WTC11 (cell line): ENCODE data around the gene ZNF394. TPM values are rescaled to one million over a fixed set of nuclear protein-coding genes. Genes with fewer than 3 reads are reported as not detected.

Experiments used
- ATAC-seq: fragments of 200-7000 bp; cut with Tn5 transposase; 2 replicates; pipeline ENCODE4 v1.10.0; 2021; ENCODE audit warnings: mild to moderate bottlenecking, moderate library complexity
- CTCF ChIA-PET: fragments of 300-600 bp; sonication (Branson Sonifier 250); formaldehyde crosslinking; loops from one replicate; lab custom pipeline; 2021; ENCODE audit warnings: antibody characterized with exemption; lab: Charles Lee
- POLR2A ChIA-PET: fragments of 350-600 bp; sonication (Branson Sonifier 250); formaldehyde crosslinking; loops from one replicate; lab custom pipeline; 2021; ENCODE audit warnings: antibody characterized with exemption; lab: Charles Lee
- DNase-seq: peaks from one replicate; pipeline ENCODE4 v3.0.0; 2021; ENCODE audit warnings: low spot score
- H3K27ac Mint-ChIP-seq: 2 replicates; pipeline ENCODE4 v1.8.0; 2021; ENCODE audit warnings: mixed read lengths
- H3K27me3 Mint-ChIP-seq: 2 replicates; pipeline ENCODE4 v1.8.0; 2021; ENCODE audit warnings: low read depth, mild to moderate bottlenecking, moderate library complexity, mixed read lengths
- H3K36me3 Mint-ChIP-seq: 2 replicates; pipeline ENCODE4 v1.8.0; 2021; ENCODE audit warnings: mixed read lengths
- H3K4me1 Mint-ChIP-seq: 2 replicates; pipeline ENCODE4 v1.8.0; 2022; ENCODE audit warnings: mixed read lengths
- H3K4me3 Mint-ChIP-seq: 2 replicates; pipeline ENCODE4 v1.8.0; 2021; ENCODE audit warnings: mild to moderate bottlenecking, moderate library complexity, mixed read lengths
- H3K9me3 Mint-ChIP-seq: 2 replicates; pipeline ENCODE4 v1.8.0; 2021; ENCODE audit warnings: mixed read lengths
- AFF4 ChIP-seq: sonication (generic); formaldehyde crosslinking; IDR thresholded peaks from 2 replicates; pipeline ENCODE4 v1.8.1; 2023; ENCODE audit warnings: mild to moderate bottlenecking, missing genetic modification reagents, borderline replicate concordance
- AR ChIP-seq: fragments of 250-450 bp; sonication (Bioruptor Pico); IDR thresholded peaks from 2 replicates; pipeline ENCODE4 v1.9.0; 2021; ENCODE audit warnings: mild to moderate bottlenecking
- ATF6 ChIP-seq: sonication (generic); formaldehyde crosslinking; IDR thresholded peaks from 2 replicates; pipeline ENCODE4 v1.8.1; 2023; ENCODE audit warnings: mild to moderate bottlenecking, missing genetic modification reagents
- CDX4 ChIP-seq: fragments of 250-450 bp; sonication (Bioruptor Pico); IDR thresholded peaks from 2 replicates; pipeline ENCODE4 v1.9.0; 2021; ENCODE audit warnings: moderate library complexity, mild to moderate bottlenecking, inconsistent platforms, borderline replicate concordance
- CREB1 ChIP-seq: sonication (generic); formaldehyde crosslinking; IDR thresholded peaks from 2 replicates; pipeline ENCODE4 v1.8.0; 2023; ENCODE audit warnings: mild to moderate bottlenecking, missing genetic modification reagents
- E2F1 ChIP-seq: sonication (generic); formaldehyde crosslinking; IDR thresholded peaks from 2 replicates; pipeline ENCODE4 v1.8.0; 2022; ENCODE audit warnings: mild to moderate bottlenecking, missing genetic modification reagents
- FOXK1 ChIP-seq: sonication (generic); formaldehyde crosslinking; IDR thresholded peaks from 2 replicates; pipeline ENCODE4 v1.8.0; 2022; ENCODE audit warnings: mild to moderate bottlenecking, moderate library complexity, missing genetic modification reagents
- MAX ChIP-seq: sonication (generic); formaldehyde crosslinking; IDR thresholded peaks from 2 replicates; pipeline ENCODE4 v1.8.0; 2022; ENCODE audit warnings: mild to moderate bottlenecking, missing genetic modification reagents
- MLX ChIP-seq: sonication (generic); formaldehyde crosslinking; IDR thresholded peaks from 2 replicates; pipeline ENCODE4 v1.8.1; 2023; ENCODE audit warnings: mild to moderate bottlenecking, missing genetic modification reagents, moderate library complexity
- MYBL2 ChIP-seq: sonication (generic); formaldehyde crosslinking; IDR thresholded peaks from 2 replicates; pipeline ENCODE4 v1.8.1; 2023; ENCODE audit warnings: mild to moderate bottlenecking, moderate library complexity, missing genetic modification reagents
- TP53 ChIP-seq: sonication (generic); formaldehyde crosslinking; IDR thresholded peaks from 2 replicates; pipeline ENCODE4 v1.8.1; 2023; ENCODE audit warnings: mild to moderate bottlenecking, missing genetic modification reagents
- USF2 ChIP-seq: sonication (generic); formaldehyde crosslinking; IDR thresholded peaks from 2 replicates; pipeline ENCODE4 v1.8.1; 2023; ENCODE audit warnings: mild to moderate bottlenecking, missing genetic modification reagents, moderate library complexity
- ZBTB43 ChIP-seq: sonication (generic); formaldehyde crosslinking; IDR thresholded peaks from 2 replicates; pipeline ENCODE4 v1.8.1; 2023; ENCODE audit warnings: mild to moderate bottlenecking, missing genetic modification reagents
- ZMAT4 ChIP-seq: fragments of 250-450 bp; sonication (Bioruptor Pico); IDR thresholded peaks from 2 replicates; pipeline ENCODE4 v1.9.0; 2021; ENCODE audit warnings: mild to moderate bottlenecking
- ZNF317 ChIP-seq: sonication (generic); formaldehyde crosslinking; IDR thresholded peaks from 2 replicates; pipeline ENCODE4 v1.8.1; 2023; ENCODE audit warnings: low read depth, mild to moderate bottlenecking, moderate library complexity, missing genetic modification reagents, borderline replicate concordance
- ZNF671 ChIP-seq: fragments of 250-450 bp; sonication (Bioruptor Pico); IDR thresholded peaks from 2 replicates; pipeline ENCODE4 v1.8.0; 2021; ENCODE audit warnings: mild to moderate bottlenecking
- ZSCAN18 ChIP-seq: fragments of 250-450 bp; sonication (Bioruptor Pico); IDR thresholded peaks from 2 replicates; pipeline ENCODE4 v2.1.2; 2022; ENCODE audit warnings: mild to moderate bottlenecking, moderate library complexity
- total RNA-seq: library from RNA; stranded (reverse); gene quantifications from 3 replicates; pipeline ENCODE4 v1.2.3, GENCODE V29; 2021

The ZNF394 gene
- total RNA-seq, 1 experiment from 2014 or later: 24.0 TPM

- POLR2A ChIA-PET: no interaction called here
- peaks cover 56% of the 10 kb centered on the region for H3K36me3 Mint-ChIP-seq
- TF ChIP-seq AFF4 (no peak), ZNF671 (CRISPR knock-in tag) (no peak), MAX (CRISPR knock-in tag) (no peak), ZBTB43 (CRISPR knock-in tag) (no peak), ZSCAN18 (CRISPR knock-in tag) (no peak), ZMAT4 (CRISPR knock-in tag) (no peak), CREB1 (CRISPR knock-in tag) (no peak), TP53 (CRISPR knock-in tag) (no peak), USF2 (CRISPR knock-in tag) (no peak), CDX4 (CRISPR knock-in tag) (no peak), FOXK1 (CRISPR knock-in tag) (no peak), E2F1 (CRISPR knock-in tag) (no peak)
- TF ChIP-seq, all 79 proteins: peak for 0
- Mint-ChIP-seq H3K27ac (no peak overlapping the region), H3K4me1 (no peaks in the 10 kb centered on the region), H3K27me3 (no peaks in the 10 kb centered on the region), H3K9me3 (no peaks in the 10 kb centered on the region), H3K4me3 (no peak overlapping the region)
- CTCF ChIA-PET: no interaction called here
- ATAC-seq (no peak), DNase-seq (no peak)
Observed at GRCh38 chr7:99451936-99452335, 48.1 kb downstream of the ZNF394 start.

- H3K4me1 Mint-ChIP-seq: no peaks in the 10 kb centered on the region
- peak overlapping the region; percentile 78 for H3K27ac Mint-ChIP-seq
- H3K27me3 Mint-ChIP-seq: no peaks in the 10 kb centered on the region
- DNase-seq: no peak
- ATAC-seq: no peak
- CTCF ChIA-PET: no interaction called here
- peaks cover 65% of the 10 kb centered on the region for H3K36me3 Mint-ChIP-seq
- POLR2A ChIA-PET: no interaction called here
- H3K9me3 Mint-ChIP-seq: no peaks in the 10 kb centered on the region
- H3K4me3 Mint-ChIP-seq: no peak overlapping the region
- TF ChIP-seq MYBL2 (CRISPR knock-in tag): no peak
- no peak for TF ChIP-seq ATF6 (CRISPR knock-in tag)
- TF ChIP-seq MLX (CRISPR knock-in tag): no peak
- TF ChIP-seq ZMAT4 (CRISPR knock-in tag): no peak
- TF ChIP-seq AR (CRISPR knock-in tag): no peak
- TF ChIP-seq ZNF317 (CRISPR knock-in tag): no peak
Observed at GRCh38 chr7:99449326-99449725, 50.8 kb downstream of the ZNF394 start.
